ENCODE results near the gene PRPF40B.

PRPF40B gene

DNA sequence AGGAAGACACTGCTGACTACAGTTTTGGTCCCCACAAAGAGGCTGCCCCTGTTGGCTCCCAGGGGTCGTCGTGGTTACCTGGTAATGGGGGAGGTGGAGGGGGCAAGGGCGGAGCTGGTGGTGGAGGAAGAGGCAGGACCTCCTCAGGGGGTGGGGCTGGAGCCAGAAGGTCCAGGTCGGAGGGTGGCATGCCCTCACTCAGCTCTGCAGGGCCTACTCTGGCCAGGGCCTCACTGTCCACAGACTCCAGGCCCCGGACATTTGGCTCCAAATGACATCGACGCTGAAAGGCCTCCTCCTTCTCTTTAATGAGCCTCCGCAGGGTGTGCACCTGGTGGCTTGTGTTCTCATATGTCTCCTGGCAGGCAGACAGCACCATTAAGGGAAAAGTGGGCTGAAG lies 28.5 kb downstream of the PRPF40B start:
- H2AK5ac ChIP-seq (ENCODE audit: low read depth, low read length) = no peak overlapping the region
- no peaks in the 10 kb centered on the region for H3K9me3 ChIP-seq (replicated peaks in 1 of 2; ENCODE audit: control insufficient read depth in 2 of 2, insufficient read depth in 1 of 2, low read depth in 1 of 2, low read length in 2 of 2)
- H3K9ac ChIP-seq (ENCODE audit: low read depth, low read length, poor library complexity) = no peak overlapping the region
- no peak overlapping the region for H3K14ac ChIP-seq (ENCODE audit: low read length)
- WGBS, 2 donors (ENCODE audit: extremely low coverage in 2 of 2, insufficient read length in 2 of 2, insufficient replicate concordance in 1 of 2) = no CpG with 5 or more reads among the region's 8 CpGs
- H3K4me1 ChIP-seq (ENCODE audit: control insufficient read depth in 2 of 2, insufficient read depth in 1 of 2, low read depth in 1 of 2, low read length in 2 of 2) = peaks cover 0 to 6% of the 10 kb centered on the region in 2 donors
- H3K4me2 ChIP-seq (ENCODE audit: insufficient read depth, low read length, poor library complexity, severe bottlenecking) = no peak overlapping the region
- DNase-seq (ENCODE audit: low spot score) = no peak
- no peak overlapping the region for H2BK12ac ChIP-seq (ENCODE audit: low read length)
- H2BK15ac ChIP-seq (ENCODE audit: low read length) = no peak overlapping the region
- no peaks in the 10 kb centered on the region for H3K27me3 ChIP-seq (ENCODE audit: control insufficient read depth in 3 of 3, insufficient read depth in 3 of 3, low read depth in 1 of 3, low read length in 3 of 3)
- no peak overlapping the region for H3K4me3 ChIP-seq (ENCODE audit: low read length in 2 of 2)
- H4K8ac ChIP-seq (ENCODE audit: low read depth, low read length) = no peak overlapping the region
- H3K4ac ChIP-seq (ENCODE audit: low read length) = no peak overlapping the region
- peaks cover 2% of the 10 kb centered on the region for H3K79me1 ChIP-seq (ENCODE audit: low read depth, low read length)
- H3K27ac ChIP-seq (replicated peaks; ENCODE audit: low read length) = peak overlapping the region; percentile 7
- H2BK120ac ChIP-seq (ENCODE audit: low read depth, low read length) = no peak overlapping the region
- no peak overlapping the region for H3K23ac ChIP-seq (ENCODE audit: low read depth, low read length, poor library complexity)
- no peak overlapping the region for H2BK5ac ChIP-seq (ENCODE audit: low read length)
- no peak overlapping the region for H3K18ac ChIP-seq (ENCODE audit: low read length)
- H3K36me3 ChIP-seq (replicated peaks in 1 of 2; ENCODE audit: control insufficient read depth in 2 of 2, insufficient read depth in 2 of 2, low read length in 2 of 2) = peaks cover 41 to 97% of the 10 kb centered on the region in 2 donors
- no peak overlapping the region for H4K91ac ChIP-seq (ENCODE audit: low read depth, low read length, poor library complexity)
- no peak overlapping the region for H2AFZ ChIP-seq (ENCODE audit: low read length)

DNA sequence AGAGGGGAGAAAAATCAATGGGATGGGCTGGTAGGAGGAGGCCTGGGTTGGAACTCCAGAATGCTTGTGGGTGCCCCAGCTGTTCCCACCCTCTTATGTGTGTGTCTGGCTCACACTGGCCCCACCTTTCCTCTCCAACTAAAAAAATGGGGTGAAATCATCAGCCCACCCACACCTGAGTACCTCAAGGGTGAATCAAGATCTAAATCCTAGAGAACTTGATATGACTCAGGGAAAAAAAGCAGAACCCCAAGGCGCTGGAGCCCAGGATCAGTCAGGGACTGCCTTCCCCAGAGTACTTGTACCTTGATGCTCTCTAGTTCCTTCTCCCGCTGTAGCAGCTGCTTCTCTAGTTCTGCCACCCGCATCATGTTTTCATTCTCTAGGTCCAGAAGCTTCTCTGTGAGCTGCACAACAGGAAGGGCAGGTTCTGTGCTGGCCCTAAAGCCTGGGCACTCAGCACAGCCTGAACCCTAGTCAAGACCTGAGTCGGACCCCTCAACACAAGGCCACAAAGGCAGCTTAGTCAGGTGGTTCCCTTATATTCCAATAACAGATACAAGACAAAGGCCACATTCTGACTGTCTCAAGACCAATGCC lies 29.7 kb downstream of the PRPF40B start:
- Histone ChIP-seq H3K4me3 (ENCODE audit: low read length in 2 of 2) (no peak overlapping the region), H3K27me3 (ENCODE audit: control insufficient read depth in 3 of 3, insufficient read depth in 3 of 3, low read depth in 1 of 3, low read length in 3 of 3) (no peaks in the 10 kb centered on the region), H3K79me1 (ENCODE audit: low read depth, low read length) (peaks cover 2% of the 10 kb centered on the region), H3K4ac (ENCODE audit: low read length) (no peak overlapping the region), H3K14ac (ENCODE audit: low read length) (no peak overlapping the region), H4K8ac (ENCODE audit: low read depth, low read length) (no peak overlapping the region), H3K9ac (ENCODE audit: low read depth, low read length, poor library complexity) (no peak overlapping the region), H3K27ac (replicated peaks; ENCODE audit: low read length) (no peak overlapping the region), H4K91ac (ENCODE audit: low read depth, low read length, poor library complexity) (no peak overlapping the region), H2BK12ac (ENCODE audit: low read length) (no peak overlapping the region), H3K9me3 (replicated peaks in 1 of 2; ENCODE audit: control insufficient read depth in 2 of 2, insufficient read depth in 1 of 2, low read depth in 1 of 2, low read length in 2 of 2) (no peaks in the 10 kb centered on the region), H3K4me1 (ENCODE audit: control insufficient read depth in 2 of 2, insufficient read depth in 1 of 2, low read depth in 1 of 2, low read length in 2 of 2) (peaks cover 0 to 6% of the 10 kb centered on the region in 2 donors), H2AK5ac (ENCODE audit: low read depth, low read length) (no peak overlapping the region), H3K23ac (ENCODE audit: low read depth, low read length, poor library complexity) (no peak overlapping the region), H3K36me3 (replicated peaks in 1 of 2; ENCODE audit: control insufficient read depth in 2 of 2, insufficient read depth in 2 of 2, low read length in 2 of 2) (peaks cover 42 to 98% of the 10 kb centered on the region in 2 donors), H2BK120ac (ENCODE audit: low read depth, low read length) (no peak overlapping the region), H3K4me2 (ENCODE audit: insufficient read depth, low read length, poor library complexity, severe bottlenecking) (no peak overlapping the region), H2BK5ac (ENCODE audit: low read length) (no peak overlapping the region), H3K18ac (ENCODE audit: low read length) (no peak overlapping the region), H2BK15ac (ENCODE audit: low read length) (no peak overlapping the region), H2AFZ (ENCODE audit: low read length) (no peak overlapping the region)
- no peak for DNase-seq (ENCODE audit: low spot score)
- no CpG with 5 or more reads among the region's 4 CpGs for WGBS, 2 donors (ENCODE audit: extremely low coverage in 2 of 2, insufficient read length in 2 of 2, insufficient replicate concordance in 1 of 2)

DNA sequence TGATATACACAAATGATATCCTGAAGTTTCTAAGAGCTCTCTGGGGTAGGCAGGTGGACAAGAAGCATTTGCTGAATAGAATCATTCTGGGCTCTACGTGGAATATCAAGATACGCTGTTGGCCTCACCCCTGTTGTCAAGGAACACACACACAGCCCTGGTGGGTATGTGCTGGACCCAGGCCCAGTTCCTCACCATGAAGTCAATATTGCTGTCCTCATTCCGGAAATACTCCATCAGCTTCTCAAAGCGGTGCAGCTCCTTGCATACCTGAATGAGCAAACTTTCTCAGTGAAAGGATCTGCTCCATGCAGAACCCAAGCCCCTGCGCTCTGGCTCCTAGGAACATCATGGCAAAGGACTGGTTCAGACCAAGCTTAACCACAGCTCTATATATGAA lies 31.4 kb downstream of the PRPF40B start:
- Histone ChIP-seq H3K9me3 (replicated peaks in 1 of 2; ENCODE audit: control insufficient read depth in 2 of 2, insufficient read depth in 1 of 2, low read depth in 1 of 2, low read length in 2 of 2) (no peaks in the 10 kb centered on the region), H2AFZ (ENCODE audit: low read length) (no peak overlapping the region), H4K8ac (ENCODE audit: low read depth, low read length) (no peak overlapping the region), H2BK12ac (ENCODE audit: low read length) (no peak overlapping the region), H3K79me1 (ENCODE audit: low read depth, low read length) (peaks cover 2% of the 10 kb centered on the region), H3K27ac (replicated peaks; ENCODE audit: low read length) (no peak overlapping the region), H3K36me3 (replicated peaks in 1 of 2; ENCODE audit: control insufficient read depth in 2 of 2, insufficient read depth in 2 of 2, low read length in 2 of 2) (peaks cover 34 to 98% of the 10 kb centered on the region in 2 donors), H3K27me3 (ENCODE audit: control insufficient read depth in 3 of 3, insufficient read depth in 3 of 3, low read depth in 1 of 3, low read length in 3 of 3) (no peaks in the 10 kb centered on the region), H2BK120ac (ENCODE audit: low read depth, low read length) (no peak overlapping the region), H3K4me3 (ENCODE audit: low read length in 2 of 2) (no peak overlapping the region), H2BK5ac (ENCODE audit: low read length) (no peak overlapping the region), H4K91ac (ENCODE audit: low read depth, low read length, poor library complexity) (no peak overlapping the region), H3K23ac (ENCODE audit: low read depth, low read length, poor library complexity) (no peak overlapping the region), H3K4me1 (ENCODE audit: control insufficient read depth in 2 of 2, insufficient read depth in 1 of 2, low read depth in 1 of 2, low read length in 2 of 2) (peaks cover 0 to 6% of the 10 kb centered on the region in 2 donors), H3K14ac (ENCODE audit: low read length) (no peak overlapping the region), H3K4ac (ENCODE audit: low read length) (no peak overlapping the region), H3K18ac (ENCODE audit: low read length) (no peak overlapping the region), H2BK15ac (ENCODE audit: low read length) (no peak overlapping the region), H3K9ac (ENCODE audit: low read depth, low read length, poor library complexity) (no peak overlapping the region), H2AK5ac (ENCODE audit: low read depth, low read length) (no peak overlapping the region), H3K4me2 (ENCODE audit: insufficient read depth, low read length, poor library complexity, severe bottlenecking) (no peak overlapping the region)
- no peak for DNase-seq (ENCODE audit: low spot score)
- no CpG with 5 or more reads among the region's 5 CpGs for WGBS, 2 donors (ENCODE audit: extremely low coverage in 2 of 2, insufficient read length in 2 of 2, insufficient replicate concordance in 1 of 2)

DNA sequence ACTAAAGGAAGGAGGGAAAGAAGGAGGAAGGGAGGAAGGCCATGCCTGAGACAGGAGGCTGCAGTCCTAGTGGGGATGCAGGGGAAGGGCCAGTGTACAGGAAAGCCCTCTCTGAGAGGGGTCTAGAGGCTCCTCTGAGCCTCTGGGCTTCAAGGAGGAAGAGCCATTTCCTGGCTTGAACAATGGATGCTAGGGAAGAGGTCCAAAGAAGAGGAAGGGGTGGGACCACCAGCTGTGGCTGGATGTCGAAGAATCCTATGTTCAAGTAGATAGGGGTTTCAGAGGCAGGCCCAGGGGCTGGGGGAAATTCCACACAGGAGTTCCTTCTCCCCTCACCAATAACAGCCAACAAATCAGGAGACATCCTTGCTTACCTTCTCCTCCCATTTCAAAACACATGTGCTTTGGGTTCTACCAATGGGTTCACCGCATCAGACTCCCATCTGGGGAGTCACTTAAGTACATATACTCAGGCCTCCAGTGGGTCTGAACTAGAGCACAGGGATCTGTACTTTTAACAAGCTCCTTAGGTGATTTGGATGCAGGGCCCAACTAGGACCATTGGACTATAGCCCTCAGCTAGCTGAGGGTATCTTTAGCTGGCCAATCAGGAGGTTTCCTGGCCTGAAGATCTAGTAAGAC lies 32.4 kb downstream of the PRPF40B start:
- Histone ChIP-seq H2BK12ac (ENCODE audit: low read length) (no peak overlapping the region), H4K8ac (ENCODE audit: low read depth, low read length) (no peak overlapping the region), H3K9me3 (replicated peaks in 1 of 2; ENCODE audit: control insufficient read depth in 2 of 2, insufficient read depth in 1 of 2, low read depth in 1 of 2, low read length in 2 of 2) (no peaks in the 10 kb centered on the region), H3K23ac (ENCODE audit: low read depth, low read length, poor library complexity) (no peak overlapping the region), H2AK5ac (ENCODE audit: low read depth, low read length) (no peak overlapping the region), H3K27me3 (ENCODE audit: control insufficient read depth in 3 of 3, insufficient read depth in 3 of 3, low read depth in 1 of 3, low read length in 3 of 3) (no peaks in the 10 kb centered on the region), H2BK5ac (ENCODE audit: low read length) (no peak overlapping the region), H3K79me1 (ENCODE audit: low read depth, low read length) (peaks cover 2% of the 10 kb centered on the region), H3K18ac (ENCODE audit: low read length) (no peak overlapping the region), H3K36me3 (replicated peaks in 1 of 2; ENCODE audit: control insufficient read depth in 2 of 2, insufficient read depth in 2 of 2, low read length in 2 of 2) (peaks cover 27 to 97% of the 10 kb centered on the region in 2 donors), H2AFZ (ENCODE audit: low read length) (no peak overlapping the region), H3K14ac (ENCODE audit: low read length) (no peak overlapping the region), H3K4me1 (ENCODE audit: control insufficient read depth in 2 of 2, insufficient read depth in 1 of 2, low read depth in 1 of 2, low read length in 2 of 2) (peaks cover 0 to 6% of the 10 kb centered on the region in 2 donors), H3K27ac (replicated peaks; ENCODE audit: low read length) (no peak overlapping the region), H3K4ac (ENCODE audit: low read length) (no peak overlapping the region), H3K4me3 (ENCODE audit: low read length in 2 of 2) (no peak overlapping the region), H3K4me2 (ENCODE audit: insufficient read depth, low read length, poor library complexity, severe bottlenecking) (no peak overlapping the region), H2BK120ac (ENCODE audit: low read depth, low read length) (no peak overlapping the region), H4K91ac (ENCODE audit: low read depth, low read length, poor library complexity) (no peak overlapping the region), H2BK15ac (ENCODE audit: low read length) (no peak overlapping the region), H3K9ac (ENCODE audit: low read depth, low read length, poor library complexity) (no peak overlapping the region)
- no CpG with 5 or more reads among the region's 2 CpGs for WGBS, 2 donors (ENCODE audit: extremely low coverage in 2 of 2, insufficient read length in 2 of 2, insufficient replicate concordance in 1 of 2)
- no peak for DNase-seq (ENCODE audit: low spot score)

All from neuronal stem cell (in vitro differentiated cells).